ENCODE results near the gene HSPA12B. TPM values are rescaled to one million over a fixed set of nuclear protein-coding genes. Genes with fewer than 3 reads are reported as not detected.
A peak's percentile ranks its signal among the peaks of the same experiment; 100 is the strongest.

HSPA12B gene
- total and polyA plus RNA-seq, 9 of the 15 experiments (the other 6 are each of a cell fraction or from before 2014, with no cell fraction given): 0.03 to 0.07 TPM; not detected in 7

DNA sequence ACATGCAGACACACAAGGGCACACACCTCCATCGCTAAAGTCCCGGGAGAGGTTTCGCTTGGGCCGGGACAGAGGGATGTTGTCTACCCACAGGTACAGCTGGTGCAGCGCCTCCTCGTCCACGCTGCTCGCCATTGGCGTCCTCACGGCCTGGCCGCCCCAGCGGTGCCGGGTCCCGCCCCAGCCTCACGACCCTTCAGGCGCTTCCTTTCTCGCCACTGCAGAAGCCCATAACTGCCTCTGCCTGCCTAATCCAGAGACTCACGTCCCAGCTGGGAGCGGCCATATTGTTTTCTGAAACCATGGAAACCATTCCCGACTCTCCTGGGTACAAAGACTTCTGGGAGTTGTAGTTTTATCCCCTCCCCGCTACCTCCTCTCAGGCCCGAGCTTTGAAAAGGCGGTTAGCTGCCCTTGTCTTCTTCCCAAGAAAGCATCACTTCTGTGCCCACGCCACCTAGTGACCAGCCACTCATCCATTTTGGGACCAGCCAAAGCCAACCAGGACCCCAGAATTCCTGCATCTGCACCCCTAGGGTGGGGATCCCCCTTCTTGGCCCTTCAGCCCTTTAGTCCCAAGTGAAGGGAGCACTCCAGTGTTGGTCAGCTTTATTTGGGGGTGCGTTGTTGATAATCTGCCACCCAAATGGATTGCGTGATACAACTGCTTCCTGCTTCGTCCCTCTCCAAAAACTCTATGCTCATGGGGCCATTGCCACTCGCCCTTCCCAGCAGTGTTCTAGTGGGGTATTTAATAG lies 48.8 kb downstream of the HSPA12B start, which contains the start of gene SPEF1 (continued):
- TF ChIP-seq, protein P1, sequence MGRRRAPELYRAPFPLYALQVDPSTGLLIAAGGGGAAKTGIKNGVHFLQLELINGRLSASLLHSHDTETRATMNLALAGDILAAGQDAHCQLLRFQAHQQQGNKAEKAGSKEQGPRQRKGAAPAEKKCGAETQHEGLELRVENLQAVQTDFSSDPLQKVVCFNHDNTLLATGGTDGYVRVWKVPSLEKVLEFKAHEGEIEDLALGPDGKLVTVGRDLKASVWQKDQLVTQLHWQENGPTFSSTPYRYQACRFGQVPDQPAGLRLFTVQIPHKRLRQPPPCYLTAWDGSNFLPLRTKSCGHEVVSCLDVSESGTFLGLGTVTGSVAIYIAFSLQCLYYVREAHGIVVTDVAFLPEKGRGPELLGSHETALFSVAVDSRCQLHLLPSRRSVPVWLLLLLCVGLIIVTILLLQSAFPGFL (CRISPR knock-in tag; IDR thresholded peaks at IDR 0.05): no peak
- TF ChIP-seq RBFOX2 (IDR thresholded peaks at IDR 0.05; ENCODE audit: low read depth, low read length): peak; percentile 39; the same call in 1 of the 2 replicates
- TF ChIP-seq, protein P2, sequence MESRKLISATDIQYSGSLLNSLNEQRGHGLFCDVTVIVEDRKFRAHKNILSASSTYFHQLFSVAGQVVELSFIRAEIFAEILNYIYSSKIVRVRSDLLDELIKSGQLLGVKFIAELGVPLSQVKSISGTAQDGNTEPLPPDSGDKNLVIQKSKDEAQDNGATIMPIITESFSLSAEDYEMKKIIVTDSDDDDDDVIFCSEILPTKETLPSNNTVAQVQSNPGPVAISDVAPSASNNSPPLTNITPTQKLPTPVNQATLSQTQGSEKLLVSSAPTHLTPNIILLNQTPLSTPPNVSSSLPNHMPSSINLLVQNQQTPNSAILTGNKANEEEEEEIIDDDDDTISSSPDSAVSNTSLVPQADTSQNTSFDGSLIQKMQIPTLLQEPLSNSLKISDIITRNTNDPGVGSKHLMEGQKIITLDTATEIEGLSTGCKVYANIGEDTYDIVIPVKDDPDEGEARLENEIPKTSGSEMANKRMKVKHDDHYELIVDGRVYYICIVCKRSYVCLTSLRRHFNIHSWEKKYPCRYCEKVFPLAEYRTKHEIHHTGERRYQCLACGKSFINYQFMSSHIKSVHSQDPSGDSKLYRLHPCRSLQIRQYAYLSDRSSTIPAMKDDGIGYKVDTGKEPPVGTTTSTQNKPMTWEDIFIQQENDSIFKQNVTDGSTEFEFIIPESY (CRISPR knock-in tag; IDR thresholded peaks at IDR 0.05): 0 out of 2 replicates have a peak, but pooled peaks have one; percentile 33
- no peak for TF ChIP-seq GTF2A2 (tag; IDR thresholded peaks at IDR 0.05)
- no peak; the same call in 1 of the 2 replicates for TF ChIP-seq MYNN (IDR thresholded peaks at IDR 0.05)
- no peak for TF ChIP-seq MYNN (CRISPR knock-in tag; IDR thresholded peaks at IDR 0.05)
- TF ChIP-seq ZNF124 (CRISPR knock-in tag; IDR thresholded peaks at IDR 0.05): no peak
- TF ChIP-seq CSDE1 (IDR thresholded peaks at IDR 0.05): no peak
- no peak for TF ChIP-seq BRD4 (IDR thresholded peaks at IDR 0.05)
- TF ChIP-seq ZNF584 (CRISPR knock-in tag; IDR thresholded peaks at IDR 0.05; ENCODE audit: low read depth): no peak
- TF ChIP-seq, protein P3, sequence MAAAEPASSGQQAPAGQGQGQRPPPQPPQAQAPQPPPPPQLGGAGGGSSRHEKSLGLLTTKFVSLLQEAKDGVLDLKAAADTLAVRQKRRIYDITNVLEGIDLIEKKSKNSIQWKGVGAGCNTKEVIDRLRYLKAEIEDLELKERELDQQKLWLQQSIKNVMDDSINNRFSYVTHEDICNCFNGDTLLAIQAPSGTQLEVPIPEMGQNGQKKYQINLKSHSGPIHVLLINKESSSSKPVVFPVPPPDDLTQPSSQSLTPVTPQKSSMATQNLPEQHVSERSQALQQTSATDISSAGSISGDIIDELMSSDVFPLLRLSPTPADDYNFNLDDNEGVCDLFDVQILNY (CRISPR knock-in tag; IDR thresholded peaks at IDR 0.05): no peak
- peak; percentile 95 for TF ChIP-seq RFX1 (IDR thresholded peaks at IDR 0.05)
- no peak for TF ChIP-seq GATAD2B (IDR thresholded peaks at IDR 0.05; ENCODE audit: borderline replicate concordance)
- no peak for TF ChIP-seq NFE2 (IDR thresholded peaks at IDR 0.05; ENCODE audit: low read depth)
- TF ChIP-seq ZFP1 (CRISPR knock-in tag; IDR thresholded peaks at IDR 0.05): no peak
- no peak for TF ChIP-seq MECOM (CRISPR knock-in tag; IDR thresholded peaks at IDR 0.05)
- 0 out of 2 replicates have a peak, but pooled peaks have one; percentile 65 for TF ChIP-seq FOXJ2 (tag; IDR thresholded peaks at IDR 0.05)
- TF ChIP-seq NEUROD1 (IDR thresholded peaks at IDR 0.05; ENCODE audit: borderline replicate concordance, low read depth, low read length, partially characterized antibody): no peak
- TF ChIP-seq RBM15 (IDR thresholded peaks at IDR 0.05; ENCODE audit: insufficient read depth, low read length): no peak
- TF ChIP-seq ZNF184 (CRISPR knock-in tag; IDR thresholded peaks at IDR 0.05): no peak
- TF ChIP-seq ZBED1 (IDR thresholded peaks at IDR 0.05): no peak
- TF ChIP-seq RAD21 (CRISPR knock-in tag; conservative IDR thresholded peaks at IDR 0.05 in 1 of 2, IDR thresholded peaks at IDR 0.05 in 1 of 2): peak in 1 of 2 experiments; percentile 54; a peak in 2 of 4 replicates
- no peak for TF ChIP-seq ILK (tag; IDR thresholded peaks at IDR 0.05; ENCODE audit: borderline replicate concordance, low read depth)
- TF ChIP-seq ARNT (IDR thresholded peaks at IDR 0.05): no peak
- no peak for TF ChIP-seq SMAD4 (CRISPR knock-in tag; conservative IDR thresholded peaks at IDR 0.05)
- TF ChIP-seq, protein P4, sequence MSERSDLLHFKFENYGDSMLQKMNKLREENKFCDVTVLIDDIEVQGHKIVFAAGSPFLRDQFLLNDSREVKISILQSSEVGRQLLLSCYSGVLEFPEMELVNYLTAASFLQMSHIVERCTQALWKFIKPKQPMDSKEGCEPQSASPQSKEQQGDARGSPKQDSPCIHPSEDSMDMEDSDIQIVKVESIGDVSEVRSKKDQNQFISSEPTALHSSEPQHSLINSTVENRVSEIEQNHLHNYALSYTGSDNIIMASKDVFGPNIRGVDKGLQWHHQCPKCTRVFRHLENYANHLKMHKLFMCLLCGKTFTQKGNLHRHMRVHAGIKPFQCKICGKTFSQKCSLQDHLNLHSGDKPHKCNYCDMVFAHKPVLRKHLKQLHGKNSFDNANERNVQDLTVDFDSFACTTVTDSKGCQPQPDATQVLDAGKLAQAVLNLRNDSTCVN (CRISPR knock-in tag; IDR thresholded peaks at IDR 0.05): no peak

All from K562 (cell line).